Measurements from ENCODE around the gene HEATR5A.

HEATR5A gene

GRCh38 chr14:31401369-31401932, 18.9 kb downstream of the HEATR5A start:
- TF ChIP-seq REST (IDR thresholded peaks at IDR 0.05; ENCODE audit: insufficient read depth in 1 of 2, low read depth in 2 of 2, low read length in 2 of 2) (no peak), TAF1 (IDR thresholded peaks at IDR 0.05; ENCODE audit: borderline replicate concordance, insufficient read depth, low read length) (no peak), POLR2AphosphoS5 (IDR thresholded peaks at IDR 0.05; ENCODE audit: low read depth, low read length) (no peak), FOXP2 (optimal IDR thresholded peaks at IDR 0.05; ENCODE audit: borderline replicate concordance, extremely low read depth, extremely low read length, insufficient read depth) (no peak), SIN3A (IDR thresholded peaks at IDR 0.05; ENCODE audit: borderline replicate concordance, insufficient read depth, low read length) (no peak)

- TF ChIP-seq FOXP2 (optimal IDR thresholded peaks at IDR 0.05; ENCODE audit: borderline replicate concordance, extremely low read depth, extremely low read length, insufficient read depth) (no peak), TAF1 (IDR thresholded peaks at IDR 0.05; ENCODE audit: borderline replicate concordance, insufficient read depth, low read length) (no peak), REST (IDR thresholded peaks at IDR 0.05; ENCODE audit: insufficient read depth in 1 of 2, low read depth in 2 of 2, low read length in 2 of 2) (no peak)
Measured at GRCh38 chr14:31400031-31400638, 20.2 kb downstream of the HEATR5A start.

- TF ChIP-seq REST (IDR thresholded peaks at IDR 0.05; ENCODE audit: insufficient read depth in 1 of 2, low read depth in 2 of 2, low read length in 2 of 2) (no peak), SIN3A (IDR thresholded peaks at IDR 0.05; ENCODE audit: borderline replicate concordance, insufficient read depth, low read length) (no peak), TAF1 (IDR thresholded peaks at IDR 0.05; ENCODE audit: borderline replicate concordance, insufficient read depth, low read length) (no peak), FOXP2 (optimal IDR thresholded peaks at IDR 0.05; ENCODE audit: borderline replicate concordance, extremely low read depth, extremely low read length, insufficient read depth) (no peak), POLR2AphosphoS5 (IDR thresholded peaks at IDR 0.05; ENCODE audit: low read depth, low read length) (no peak)
Measured at GRCh38 chr14:31395572-31396205, 24.7 kb downstream of the HEATR5A start.

GRCh38 chr14:31395119-31395518, 25.2 kb downstream of the HEATR5A start:
- TF ChIP-seq FOXP2 (optimal IDR thresholded peaks at IDR 0.05; ENCODE audit: borderline replicate concordance, extremely low read depth, extremely low read length, insufficient read depth): no peak
- TF ChIP-seq REST (IDR thresholded peaks at IDR 0.05; ENCODE audit: insufficient read depth in 1 of 2, low read depth in 2 of 2, low read length in 2 of 2): no peak
- no peak for TF ChIP-seq POLR2AphosphoS5 (IDR thresholded peaks at IDR 0.05; ENCODE audit: low read depth, low read length)
- no peak for TF ChIP-seq TAF1 (IDR thresholded peaks at IDR 0.05; ENCODE audit: borderline replicate concordance, insufficient read depth, low read length)
- no peak for TF ChIP-seq SIN3A (IDR thresholded peaks at IDR 0.05; ENCODE audit: borderline replicate concordance, insufficient read depth, low read length)
